NB4 (cell line): ENCODE measurements around the gene XYLB.
A peak's percentile ranks its signal among the peaks of the same experiment; 100 is the strongest.

ENCODE experiments used
- DNase-seq: peaks from one replicate; pipeline ENCODE4 v3.0.0; 2010; ENCODE audit warnings: low read depth
- H3K4me3 ChIP-seq: one replicate; pipeline ENCODE4 v1.5.1; 2011; ENCODE audit warnings: mild to moderate bottlenecking, low read depth, low read length, moderate library complexity
- MAX ChIP-seq: IDR thresholded peaks from 2 replicates; pipeline ENCODE4 v1.6.1; 2011; ENCODE audit warnings: low read depth, low read length
- MYC ChIP-seq: IDR thresholded peaks from 2 replicates; pipeline ENCODE4 v1.6.1; 2011; ENCODE audit warnings: low read depth, low read length
- POLR2A ChIP-seq: IDR thresholded peaks from 2 replicates; pipeline ENCODE4 v1.6.1; 2011; ENCODE audit warnings: mild to moderate bottlenecking; ENCODE audit not compliant: insufficient read length; ENCODE audit errors: extremely low read depth
- TF ChIP-seq, protein P1 (sequence below): IDR thresholded peaks from one replicate; pipeline ENCODE4 v1.5.1; 2012; ENCODE audit warnings: low read depth, low read length

Gene XYLB

GRCh38 chr3:38454884-38455638 lies 108.5 kb downstream of the XYLB start:
- DNase-seq, result peak; percentile 37
- TF ChIP-seq POLR2A (no peak), MYC (no peak), MAX (no peak)
- TF ChIP-seq, protein P1, sequence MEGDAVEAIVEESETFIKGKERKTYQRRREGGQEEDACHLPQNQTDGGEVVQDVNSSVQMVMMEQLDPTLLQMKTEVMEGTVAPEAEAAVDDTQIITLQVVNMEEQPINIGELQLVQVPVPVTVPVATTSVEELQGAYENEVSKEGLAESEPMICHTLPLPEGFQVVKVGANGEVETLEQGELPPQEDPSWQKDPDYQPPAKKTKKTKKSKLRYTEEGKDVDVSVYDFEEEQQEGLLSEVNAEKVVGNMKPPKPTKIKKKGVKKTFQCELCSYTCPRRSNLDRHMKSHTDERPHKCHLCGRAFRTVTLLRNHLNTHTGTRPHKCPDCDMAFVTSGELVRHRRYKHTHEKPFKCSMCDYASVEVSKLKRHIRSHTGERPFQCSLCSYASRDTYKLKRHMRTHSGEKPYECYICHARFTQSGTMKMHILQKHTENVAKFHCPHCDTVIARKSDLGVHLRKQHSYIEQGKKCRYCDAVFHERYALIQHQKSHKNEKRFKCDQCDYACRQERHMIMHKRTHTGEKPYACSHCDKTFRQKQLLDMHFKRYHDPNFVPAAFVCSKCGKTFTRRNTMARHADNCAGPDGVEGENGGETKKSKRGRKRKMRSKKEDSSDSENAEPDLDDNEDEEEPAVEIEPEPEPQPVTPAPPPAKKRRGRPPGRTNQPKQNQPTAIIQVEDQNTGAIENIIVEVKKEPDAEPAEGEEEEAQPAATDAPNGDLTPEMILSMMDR, result no peak
- peak overlapping the region; percentile 59 for H3K4me3 ChIP-seq

DNA sequence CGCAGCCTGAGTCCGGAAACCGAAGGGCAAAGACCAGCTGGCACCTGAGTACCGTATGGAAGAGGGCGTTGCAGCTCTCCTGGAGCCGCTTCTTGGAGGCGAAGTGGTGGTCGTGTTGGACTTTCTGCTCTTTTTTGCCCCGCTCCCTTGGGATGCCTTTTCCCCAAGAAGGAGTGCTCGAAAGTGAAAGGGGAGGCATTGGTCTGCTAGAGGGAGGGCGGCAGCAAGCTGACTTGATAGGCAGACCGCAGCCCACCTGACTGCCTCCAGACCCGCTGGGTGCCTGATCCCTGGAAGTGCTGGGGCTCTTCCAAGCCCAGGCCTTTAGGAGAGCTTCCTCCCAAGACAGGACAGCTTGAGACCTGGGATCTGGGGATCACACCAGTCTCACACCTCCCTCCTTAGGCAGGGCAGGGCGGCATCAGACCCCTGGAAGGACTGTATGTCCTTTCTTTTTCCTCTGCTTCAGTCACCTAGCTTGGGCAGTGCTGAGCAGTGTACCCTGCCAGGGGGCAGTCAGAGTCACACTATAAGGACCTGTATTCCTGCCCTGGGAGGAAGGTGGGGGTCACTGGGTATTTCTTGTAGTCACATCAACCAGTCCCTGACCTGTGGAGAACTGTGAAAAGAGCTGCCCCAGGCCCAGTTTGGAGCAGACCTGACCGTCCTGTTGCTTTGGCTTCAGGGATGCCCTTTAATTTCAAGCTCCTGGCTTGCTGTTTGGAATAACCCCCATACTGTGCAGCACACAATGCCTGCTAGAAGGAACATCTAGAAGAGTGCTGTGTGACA lies 109.2 kb downstream of the XYLB start:
- peak overlapping the region; percentile 59 for H3K4me3 ChIP-seq
- DNase-seq, result no peak
- no peak for TF ChIP-seq POLR2A
- TF ChIP-seq MAX, result no peak
- TF ChIP-seq, protein P1, result no peak
- TF ChIP-seq MYC, result no peak

DNA sequence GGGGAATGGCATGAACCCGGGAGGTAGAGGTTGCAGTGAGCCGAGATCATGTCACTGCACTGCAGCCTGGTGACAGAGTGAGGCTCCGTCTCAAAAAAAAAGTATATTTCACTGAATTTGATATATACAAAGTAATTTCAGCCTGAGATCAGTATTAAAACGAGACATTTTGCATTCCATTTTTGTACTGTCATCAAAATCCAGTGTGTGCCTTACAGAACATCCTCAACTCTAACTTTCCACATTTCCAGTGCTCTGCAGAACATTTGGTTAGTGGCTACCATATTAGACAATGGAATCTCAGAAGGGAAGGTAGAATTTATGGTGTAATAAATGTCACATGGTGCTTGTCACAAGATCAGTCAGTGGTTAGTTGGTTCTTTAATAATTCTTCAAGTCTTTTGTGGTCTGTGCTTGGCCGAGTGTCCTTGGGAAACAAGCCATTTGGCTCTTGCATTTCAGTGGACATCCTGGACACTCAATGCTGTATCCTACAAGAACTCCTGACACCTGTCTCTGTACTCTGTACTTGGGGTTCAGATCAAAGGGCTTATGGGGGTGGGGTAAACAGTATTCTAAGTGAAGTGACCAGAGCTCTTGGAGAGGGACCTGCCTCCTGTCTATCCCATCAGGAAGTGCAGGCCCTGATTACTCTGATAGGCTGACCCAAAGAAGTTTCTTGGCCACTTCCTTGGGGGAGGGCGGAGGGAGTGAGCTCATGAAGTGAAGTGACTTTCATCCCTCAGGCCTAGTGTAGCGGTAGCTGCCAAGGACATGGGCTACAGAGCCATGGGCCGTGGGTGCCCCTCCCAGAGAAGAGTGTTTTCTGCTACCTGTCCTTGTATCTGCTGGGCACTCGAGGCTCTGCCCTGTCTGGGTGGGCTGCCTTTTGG lies 110.8 kb downstream of the XYLB start:
- H3K4me3 ChIP-seq, result no peak overlapping the region
- no peak for DNase-seq
- no peak for TF ChIP-seq MYC
- TF ChIP-seq POLR2A, result no peak
- TF ChIP-seq, protein P1, result no peak
- TF ChIP-seq MAX, result no peak

GRCh38 chr3:38458796-38459498 lies 112.4 kb downstream of the XYLB start:
- DNase-seq, result no peak
- TF ChIP-seq MYC (no peak), POLR2A (no peak), MAX (no peak)
- TF ChIP-seq, protein P1, result no peak

DNA sequence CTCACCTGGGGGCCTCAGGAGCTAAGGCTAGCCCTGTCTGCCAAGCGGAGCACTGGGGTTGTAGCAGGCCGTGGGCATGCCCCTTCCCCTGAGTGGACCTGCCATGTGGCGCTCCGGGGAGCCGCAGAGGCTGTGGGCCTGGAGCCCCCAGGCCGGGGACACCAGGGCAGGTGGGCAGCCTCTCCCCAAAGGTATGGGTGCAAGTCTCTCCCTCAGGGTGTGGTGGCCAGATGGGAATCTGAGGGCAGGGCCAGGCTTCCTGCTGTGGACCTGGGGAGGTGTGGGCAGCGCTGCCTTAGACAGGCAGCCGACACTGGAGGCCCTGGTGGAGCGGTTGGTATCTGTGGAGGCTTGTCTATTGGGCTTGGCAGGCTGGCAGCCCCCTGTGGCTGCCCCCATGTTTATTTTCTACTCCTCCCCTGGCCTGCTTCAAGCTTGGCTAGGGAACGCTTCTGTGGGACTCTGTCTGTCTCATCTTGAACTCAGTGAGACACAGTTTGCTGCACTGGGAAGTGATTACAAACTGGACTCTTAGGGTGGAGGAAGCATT lies 113.0 kb downstream of the XYLB start:
- TF ChIP-seq, protein P1, result no peak
- TF ChIP-seq MYC (no peak), POLR2A (no peak), MAX (no peak)
- no peak for DNase-seq

More at GRCh38 chr3:38458796-38459498, 112.4 kb downstream of the XYLB start:
- H3K4me3 ChIP-seq, result no peak overlapping the region

More for the DNA sequence above, 113.0 kb downstream of the XYLB start:
- no peak overlapping the region for H3K4me3 ChIP-seq
